GM15510 (cell line): ENCODE data around the gene SLBP.

Source experiments
- POLR2A ChIP-seq: IDR thresholded peaks from 3 replicates; pipeline ENCODE4 v1.6.1; 2011; ENCODE audit warnings: borderline replicate concordance; ENCODE audit not compliant: insufficient read length; ENCODE audit errors: extremely low read depth

Gene SLBP

DNA sequence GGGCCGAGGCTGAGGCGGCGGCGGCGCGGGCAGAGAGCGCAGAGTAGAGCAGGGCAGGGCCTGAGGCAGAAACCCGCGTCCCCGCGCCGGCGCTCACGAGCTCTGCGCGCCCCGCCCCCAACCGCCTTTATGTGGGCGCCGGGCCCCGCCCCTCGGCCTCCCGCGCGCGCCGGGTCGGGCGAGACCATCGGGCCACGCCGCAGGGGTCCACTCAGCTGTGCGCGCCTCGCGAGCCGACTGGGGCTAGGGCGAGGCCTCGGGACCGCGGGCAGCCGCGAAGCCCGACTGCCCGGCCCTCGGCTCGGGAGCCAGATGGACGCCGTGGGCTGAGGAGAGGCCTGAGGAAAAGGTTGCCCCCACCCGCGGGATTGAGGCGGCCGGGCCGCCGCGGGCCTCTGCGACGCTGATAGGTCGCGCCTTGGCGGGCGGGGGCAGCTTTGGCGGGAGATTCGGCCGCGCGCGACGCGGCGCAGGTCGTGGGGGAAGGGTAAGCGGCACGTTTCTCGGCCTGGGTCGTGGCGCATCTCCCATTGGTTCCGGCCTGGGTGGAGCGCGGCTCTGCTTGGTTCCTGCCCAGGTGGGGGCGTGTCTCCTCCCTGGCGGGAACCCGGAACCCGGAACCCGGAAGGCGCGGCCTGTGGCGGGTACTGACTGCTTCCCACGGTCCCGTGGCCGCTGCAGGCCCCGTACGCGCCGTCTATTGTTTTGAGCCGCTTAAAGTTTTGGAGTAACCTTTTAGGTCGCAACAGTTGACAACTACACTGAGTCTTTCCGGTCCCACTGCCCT is at the start of gene SLBP:
SLBP (minus strand) TSS at position 104 of the 787 bp plus-strand sequence. CDS start 131 bp downstream, outside the sequence.
- TF ChIP-seq POLR2A: peak; percentile 95

DNA sequence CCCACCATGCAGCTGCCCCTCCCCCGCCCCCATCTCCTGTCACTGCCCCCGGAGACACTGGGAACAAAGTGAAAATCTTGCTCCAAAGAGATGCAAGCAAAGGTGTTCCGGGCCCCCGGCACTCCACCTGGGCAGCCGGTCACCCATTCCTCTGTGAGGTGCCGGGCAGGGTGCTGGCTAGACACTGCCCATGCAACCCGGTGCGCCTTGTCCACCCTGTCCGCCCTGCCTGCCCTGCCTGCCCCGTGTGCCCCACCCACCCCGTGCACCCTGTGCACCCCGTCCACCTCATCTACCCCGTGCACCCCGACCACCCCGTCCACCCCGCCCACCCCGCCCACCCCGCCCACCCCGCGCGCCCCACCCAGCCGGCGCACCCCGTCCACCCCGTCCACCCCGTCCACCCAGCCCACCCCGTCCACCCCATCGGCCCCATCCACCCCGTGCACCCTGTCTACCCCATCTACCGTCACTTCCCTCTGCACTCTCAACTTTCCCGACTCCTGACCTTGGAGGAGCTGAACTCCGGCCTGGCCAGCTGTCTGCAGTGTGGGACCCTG is 49.1 kb upstream of the SLBP start:
- TF ChIP-seq POLR2A: no peak

DNA sequence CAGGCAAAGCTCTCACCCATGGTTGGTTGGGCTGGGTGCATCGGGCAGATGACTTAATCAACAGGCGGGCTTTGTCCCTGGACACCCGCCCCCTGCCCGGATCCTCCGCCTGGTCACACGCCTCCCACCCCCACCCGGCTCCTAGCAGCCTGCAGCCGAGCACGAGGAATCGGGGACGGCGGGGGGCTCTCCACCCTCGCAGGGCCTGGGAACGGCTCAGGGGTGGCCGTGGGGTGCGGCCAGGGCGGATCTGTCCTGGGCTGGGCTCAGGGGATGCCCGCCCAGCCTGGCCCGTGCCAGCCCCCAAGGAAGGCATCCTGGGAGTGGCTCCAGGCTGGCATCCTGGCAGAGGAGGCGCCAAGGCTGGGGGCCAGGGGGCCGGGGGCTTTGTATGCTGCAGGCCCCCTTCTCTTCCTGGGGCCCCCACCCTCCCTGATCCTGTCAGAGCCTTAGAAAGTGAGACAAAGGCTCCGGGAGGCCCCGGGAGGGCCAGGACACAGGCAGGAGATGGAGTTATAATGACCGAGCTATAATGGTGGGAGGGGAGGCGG is 48.5 kb upstream of the SLBP start:
- no peak for TF ChIP-seq POLR2A

- TF ChIP-seq POLR2A: no peak
These were observed 47.7 kb upstream of the SLBP start for GRCh38 chr4:1759818-1760223.

GRCh38 chr4:1759170-1759817 is 47.2 kb upstream of the SLBP start:
- TF ChIP-seq POLR2A: no peak

- TF ChIP-seq POLR2A: no peak
These were observed 46.4 kb upstream of the SLBP start for GRCh38 chr4:1758306-1759121.

DNA sequence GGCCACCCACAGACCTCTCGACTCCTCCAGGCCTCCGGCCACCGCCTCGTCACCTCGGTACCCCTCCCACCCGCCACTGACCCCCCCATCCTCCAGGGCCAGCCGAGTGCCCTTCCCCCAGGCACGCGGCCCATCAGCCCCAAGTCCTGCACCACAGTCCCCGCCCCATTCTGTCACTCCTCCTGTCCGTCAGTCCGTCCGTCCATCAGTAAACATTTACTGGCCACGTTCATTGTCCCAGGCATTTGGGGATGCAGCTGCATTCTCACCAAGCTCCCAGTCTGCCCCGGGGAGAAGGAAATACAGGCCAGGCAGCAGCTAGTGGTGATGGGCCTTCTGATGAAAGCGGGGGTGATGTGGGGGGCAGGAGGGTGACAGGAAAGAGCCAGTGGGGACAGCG is 45.7 kb upstream of the SLBP start:
- no peak for TF ChIP-seq POLR2A

GRCh38 chr4:1756893-1757779 is 45.0 kb upstream of the SLBP start:
- TF ChIP-seq POLR2A: no peak

DNA sequence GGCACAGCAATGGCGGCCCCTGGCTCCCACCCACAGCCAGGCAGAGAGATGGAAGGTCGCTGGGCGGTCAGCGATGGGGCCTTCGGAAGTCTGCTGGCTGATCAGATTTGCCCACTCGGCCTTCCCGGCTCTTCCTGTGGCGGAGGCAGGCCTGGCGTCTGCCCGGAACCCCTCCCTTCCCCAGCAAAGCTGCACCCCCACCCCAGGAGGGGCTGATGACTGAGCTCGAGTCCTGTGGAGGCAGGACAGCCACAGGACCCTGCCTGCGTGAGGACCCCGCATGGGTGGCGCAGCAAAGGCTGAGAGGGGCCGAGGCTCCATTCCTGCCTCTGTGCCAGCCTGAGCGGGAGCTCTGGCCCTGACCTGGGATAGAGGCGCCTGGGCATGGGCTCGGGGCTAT is 44.0 kb upstream of the SLBP start:
- TF ChIP-seq POLR2A: no peak

DNA sequence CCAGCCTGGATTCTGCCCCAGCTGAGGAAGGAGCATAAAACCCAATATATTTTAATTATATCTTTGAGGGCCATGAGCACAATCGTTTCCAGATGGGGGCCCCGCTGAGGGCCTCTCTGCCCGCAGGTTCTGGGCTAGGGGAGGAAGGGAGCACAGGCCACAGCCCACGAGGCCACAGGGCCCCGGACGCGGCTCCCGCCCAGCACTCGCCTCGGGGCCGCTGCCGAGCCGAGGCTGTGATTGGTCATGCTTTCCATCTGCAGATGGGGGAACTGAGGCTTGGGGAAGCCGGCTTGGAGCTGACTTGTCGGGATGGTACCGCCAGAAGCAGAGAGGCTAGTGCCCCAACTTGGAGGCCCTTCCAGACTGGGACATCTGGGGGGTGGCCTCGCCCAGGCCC is 43.2 kb upstream of the SLBP start:
- TF ChIP-seq POLR2A: no peak

DNA sequence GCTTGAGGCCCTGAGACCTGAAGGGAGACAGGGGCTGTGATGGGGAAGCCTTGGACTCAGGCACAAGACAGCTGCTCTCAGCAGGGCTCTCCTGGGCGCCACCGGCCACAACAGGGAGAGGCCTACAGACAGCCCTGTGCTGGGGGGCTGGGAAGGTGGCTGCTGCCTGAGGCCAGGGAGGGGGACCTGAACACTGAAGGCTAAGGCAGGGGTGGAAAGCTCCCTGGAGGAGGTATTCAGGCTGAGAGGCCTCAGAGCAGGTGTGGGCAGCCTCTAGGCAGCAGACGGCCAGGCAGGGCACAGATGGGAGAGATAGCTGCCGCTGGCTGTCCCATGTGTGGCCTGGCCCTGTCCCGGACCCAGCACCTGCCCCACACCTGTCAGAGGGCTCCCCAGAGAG is 42.2 kb upstream of the SLBP start:
- no peak for TF ChIP-seq POLR2A

GRCh38 chr4:1753697-1754311 is 41.7 kb upstream of the SLBP start:
- no peak for TF ChIP-seq POLR2A

DNA sequence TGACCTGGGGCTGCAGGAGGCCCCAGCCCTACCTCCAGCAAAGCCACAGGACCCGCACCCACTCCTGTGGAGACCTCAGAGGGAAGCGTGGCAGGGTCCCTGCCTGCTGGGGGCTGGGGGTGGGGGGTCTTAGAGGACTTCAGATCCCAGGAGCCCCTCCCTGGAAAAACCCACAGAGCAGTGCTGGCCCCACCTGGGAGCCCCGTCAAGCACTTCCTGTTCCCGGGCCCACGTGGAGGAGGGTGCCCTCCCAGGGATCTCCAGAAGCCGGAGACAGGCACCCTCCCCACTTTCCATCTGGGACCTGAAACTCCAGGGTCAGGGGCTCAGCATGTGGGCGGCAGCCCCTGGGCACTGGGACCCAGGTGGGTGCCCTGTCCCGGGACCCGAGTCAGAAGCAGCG is 41.2 kb upstream of the SLBP start:
- no peak for TF ChIP-seq POLR2A
